ENCODE measurements around the gene VARS2.
"Not testable (repeated sequence)": the region's sequence is repeated elsewhere in the genome, so short reads cannot be mapped to it uniquely, and the experiment has no call there.

The VARS2 gene

GRCh38 chr6:30898750-30899360 lies 15.2 kb upstream of the VARS2 start:
- DNase-seq (ENCODE audit: low read depth) = no peak

GRCh38 chr6:30900863-30901417 lies 13.1 kb upstream of the VARS2 start:
- DNase-seq (ENCODE audit: low read depth) = no peak

GRCh38 chr6:30901436-30901835 lies 12.6 kb upstream of the VARS2 start:
- no peak for DNase-seq (ENCODE audit: low read depth)

- DNase-seq (ENCODE audit: low read depth) = not testable (repeated sequence)
Observed at GRCh38 chr6:30902196-30902595, 11.8 kb upstream of the VARS2 start.

- no peak for DNase-seq (ENCODE audit: low read depth)
Observed at GRCh38 chr6:30902709-30903108, 11.3 kb upstream of the VARS2 start.

- no peak for DNase-seq (ENCODE audit: low read depth)
Observed at GRCh38 chr6:30903236-30903635, 10.8 kb upstream of the VARS2 start.

- not testable (repeated sequence) for DNase-seq (ENCODE audit: low read depth)
Observed at GRCh38 chr6:30907290-30907757, 6.7 kb upstream of the VARS2 start.

- DNase-seq (ENCODE audit: low read depth) = peak; percentile 99
Observed at GRCh38 chr6:30907758-30908591, 6.1 kb upstream of the VARS2 start, which contains the start of gene GTF2H4. GTF2H4 (plus strand) TSS chr6:30908207.

GRCh38 chr6:30908700-30909099 lies 5.3 kb upstream of the VARS2 start:
- no peak for DNase-seq (ENCODE audit: low read depth)

- not testable (repeated sequence) for DNase-seq (ENCODE audit: low read depth)
Observed at GRCh38 chr6:30910473-30910872, 3.6 kb upstream of the VARS2 start.

- DNase-seq (ENCODE audit: low read depth) = no peak
Observed at GRCh38 chr6:30912746-30913520, 1.1 kb upstream of the VARS2 start.

GRCh38 chr6:30913721-30914075 lies 340 bp upstream of the VARS2 start:
- DNase-seq (ENCODE audit: low read depth) = no peak

- no peak for DNase-seq (ENCODE audit: low read depth)
Observed at GRCh38 chr6:30914854-30915590, 984 bp downstream of the VARS2 start.

GRCh38 chr6:30915591-30915946 lies 1.5 kb downstream of the VARS2 start:
- peak; percentile 67 for DNase-seq (ENCODE audit: low read depth)

GRCh38 chr6:30917041-30917440 lies 3.0 kb downstream of the VARS2 start:
- DNase-seq (ENCODE audit: low read depth) = no peak

- DNase-seq (ENCODE audit: low read depth) = no peak
Observed at GRCh38 chr6:30917487-30917886, 3.4 kb downstream of the VARS2 start.

- no peak for DNase-seq (ENCODE audit: low read depth)
Observed at GRCh38 chr6:30918670-30919069, 4.6 kb downstream of the VARS2 start.

- DNase-seq (ENCODE audit: low read depth) = no peak
Observed at GRCh38 chr6:30922447-30922852, 8.4 kb downstream of the VARS2 start.

GRCh38 chr6:30924040-30924627 lies 10.1 kb downstream of the VARS2 start:
- DNase-seq (ENCODE audit: low read depth) = not testable (repeated sequence)

- peak; percentile 62 for DNase-seq (ENCODE audit: low read depth)
Observed at GRCh38 chr6:30926644-30927043, 12.6 kb downstream of the VARS2 start.

- DNase-seq (ENCODE audit: low read depth) = not testable (repeated sequence)
Observed at GRCh38 chr6:30927080-30927479, 13.0 kb downstream of the VARS2 start.

Measured in iris pigment epithelial cell (primary cell).